Brain pericyte (primary cell): ENCODE data around the gene ERBB4.

ENCODE experiments used
- DNase-seq: peaks from one replicate; pipeline ENCODE4 v3.0.0-alpha.2; 2012; ENCODE audit warnings: low read depth, low spot score

The ERBB4 gene

GRCh38 chr2:211836409-211836808 is 702.2 kb downstream of the ERBB4 start:
- no peak for DNase-seq

GRCh38 chr2:211835695-211836094 is 702.9 kb downstream of the ERBB4 start:
- DNase-seq: no peak

GRCh38 chr2:211833582-211834279 is 704.9 kb downstream of the ERBB4 start:
- no peak for DNase-seq

GRCh38 chr2:211829725-211830124 is 708.9 kb downstream of the ERBB4 start:
- no peak for DNase-seq

GRCh38 chr2:211823886-211824479 is 714.6 kb downstream of the ERBB4 start:
- no peak for DNase-seq

GRCh38 chr2:211822686-211823335 is 715.8 kb downstream of the ERBB4 start:
- DNase-seq: no peak

- DNase-seq: no peak
Measured at GRCh38 chr2:211816754-211817153, 721.8 kb downstream of the ERBB4 start.

- no peak for DNase-seq
Measured at GRCh38 chr2:211812587-211812986, 726.0 kb downstream of the ERBB4 start.

GRCh38 chr2:211802666-211803065 is 735.9 kb downstream of the ERBB4 start:
- DNase-seq: no peak

- no peak for DNase-seq
Measured at GRCh38 chr2:211800001-211800400, 738.6 kb downstream of the ERBB4 start.

GRCh38 chr2:211798868-211799267 is 739.7 kb downstream of the ERBB4 start:
- no peak for DNase-seq

- no peak for DNase-seq
Measured at GRCh38 chr2:211793690-211794089, 744.9 kb downstream of the ERBB4 start.

- no peak for DNase-seq
Measured at GRCh38 chr2:211789982-211790381, 748.6 kb downstream of the ERBB4 start.

GRCh38 chr2:211766689-211767088 is 771.9 kb downstream of the ERBB4 start:
- DNase-seq: no peak

GRCh38 chr2:211762479-211762878 is 776.1 kb downstream of the ERBB4 start:
- DNase-seq: no peak

- no peak for DNase-seq
Measured at GRCh38 chr2:211760103-211760502, 778.5 kb downstream of the ERBB4 start.

- DNase-seq: no peak
Measured at GRCh38 chr2:211756266-211756665, 782.3 kb downstream of the ERBB4 start.

GRCh38 chr2:211755187-211755586 is 783.4 kb downstream of the ERBB4 start:
- no peak for DNase-seq

- no peak for DNase-seq
Measured at GRCh38 chr2:211751848-211752247, 786.8 kb downstream of the ERBB4 start.

- no peak for DNase-seq
Measured at GRCh38 chr2:211748339-211748738, 790.3 kb downstream of the ERBB4 start.

- peak; percentile 22 for DNase-seq
Measured at GRCh38 chr2:211745295-211746097, 793.1 kb downstream of the ERBB4 start.

GRCh38 chr2:211744379-211744778 is 794.2 kb downstream of the ERBB4 start:
- no peak for DNase-seq
